D721Med (cell line): ENCODE data around the gene DYNLT2B.

Source experiments
- DNase-seq: peaks from one replicate; pipeline ENCODE4 v3.0.0; 2011; ENCODE audit warnings: low spot score; ENCODE audit not compliant: insufficient read length
- FAIRE-seq: peaks from 2 replicates; lab custom pipeline; 2011; peaks lifted over from hg19 to GRCh38; lab: Jason Lieb, UNC
- CTCF ChIP-seq: IDR thresholded peaks from 2 replicates; pipeline ENCODE4 v1.5.1; 2012; ENCODE audit warnings: mild to moderate bottlenecking, control low read depth; ENCODE audit not compliant: insufficient read depth; ENCODE audit errors: missing control alignments

Gene DYNLT2B

GRCh38 chr3:196339493-196340254, 21.6 kb upstream of the DYNLT2B start:
- no peak for DNase-seq
- no peak for TF ChIP-seq CTCF
- no peak for FAIRE-seq

GRCh38 chr3:196339044-196339443, 21.0 kb upstream of the DYNLT2B start:
- no peak for DNase-seq
- FAIRE-seq, result no peak
- no peak for TF ChIP-seq CTCF

DNA sequence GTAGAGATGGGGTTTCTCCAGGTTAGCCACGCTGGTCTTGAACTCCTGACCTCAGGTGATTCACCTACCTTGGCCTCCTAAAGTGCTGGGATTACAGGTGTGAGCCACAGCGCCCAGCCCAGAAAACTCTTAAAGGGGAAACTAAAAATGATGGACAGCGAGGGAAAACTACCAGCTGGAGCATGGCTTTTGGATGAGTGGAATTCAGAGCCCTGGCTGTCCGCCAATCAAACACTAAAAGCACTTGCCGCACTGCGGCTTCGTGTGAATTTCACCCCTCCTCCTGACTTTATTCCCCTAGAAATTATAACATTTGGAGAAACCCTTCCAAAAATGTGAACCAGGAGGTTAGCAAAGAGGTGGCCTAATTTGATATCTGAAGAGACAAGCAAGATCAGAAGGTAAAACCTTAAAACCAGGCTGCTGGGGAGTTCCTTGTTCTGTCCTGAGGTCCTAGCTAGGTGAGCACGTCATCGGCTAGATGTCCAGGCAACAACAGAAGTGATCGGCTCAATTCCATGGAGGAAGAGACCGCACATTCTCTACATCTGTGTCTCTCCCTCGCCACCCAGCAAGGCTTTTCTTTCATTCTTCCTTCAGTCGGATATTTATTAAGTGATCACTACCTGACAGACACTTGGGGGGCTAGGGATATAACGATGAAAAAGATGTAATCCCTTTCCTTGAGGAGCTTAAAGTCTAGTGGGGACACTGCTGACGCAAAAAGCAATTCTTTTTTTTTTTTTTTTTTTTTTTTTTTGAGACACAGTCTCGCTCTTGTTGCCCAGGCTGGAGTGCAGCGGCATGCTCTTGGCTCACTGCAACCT, 18.5 kb upstream of the DYNLT2B start:
- FAIRE-seq, result no peak
- no peak for TF ChIP-seq CTCF
- DNase-seq, result no peak

- no peak for TF ChIP-seq CTCF
- FAIRE-seq (no peak), DNase-seq (no peak)
Measured at GRCh38 chr3:196335503-196335948, 17.5 kb upstream of the DYNLT2B start.

- DNase-seq (no peak), FAIRE-seq (no peak)
- no peak for TF ChIP-seq CTCF
Measured at GRCh38 chr3:196334982-196335381, 16.9 kb upstream of the DYNLT2B start.

GRCh38 chr3:196332168-196332567, 14.1 kb upstream of the DYNLT2B start:
- no peak for TF ChIP-seq CTCF
- no peak for FAIRE-seq
- no peak for DNase-seq

- TF ChIP-seq CTCF, result no peak
- FAIRE-seq, result no peak
- no peak for DNase-seq
Measured at GRCh38 chr3:196327405-196327804, 9.4 kb upstream of the DYNLT2B start.
